Measurements from ENCODE around the gene APLF. TPM values are rescaled to one million over a fixed set of nuclear protein-coding genes. Genes with fewer than 3 reads are reported as not detected.

The APLF gene
- total RNA-seq, 1 experiment from 2014 or later, result 4.5 TPM

DNA sequence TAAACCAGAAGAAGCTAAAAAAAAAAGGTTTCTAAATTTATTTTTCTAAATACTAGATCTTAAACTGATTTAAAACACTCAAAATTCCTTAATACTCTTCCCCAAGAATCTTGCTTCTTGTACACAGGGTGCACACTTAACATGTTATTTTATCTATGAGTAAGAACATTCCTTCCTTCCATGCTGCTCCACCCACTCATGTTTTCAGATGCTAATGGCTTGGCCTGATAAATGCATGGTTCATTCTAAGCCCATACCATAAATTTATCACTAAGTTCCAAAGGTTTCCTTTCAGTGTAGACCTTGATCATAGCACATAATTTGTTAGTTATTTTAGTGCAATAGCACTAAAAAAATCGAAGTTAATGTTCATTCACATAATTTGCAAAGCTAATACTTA, 8.4 kb upstream of the APLF start:
- intact Hi-C loops (cut with micrococcal nuclease; ENCODE audit: unreplicated experiment), result no loop called here

DNA sequence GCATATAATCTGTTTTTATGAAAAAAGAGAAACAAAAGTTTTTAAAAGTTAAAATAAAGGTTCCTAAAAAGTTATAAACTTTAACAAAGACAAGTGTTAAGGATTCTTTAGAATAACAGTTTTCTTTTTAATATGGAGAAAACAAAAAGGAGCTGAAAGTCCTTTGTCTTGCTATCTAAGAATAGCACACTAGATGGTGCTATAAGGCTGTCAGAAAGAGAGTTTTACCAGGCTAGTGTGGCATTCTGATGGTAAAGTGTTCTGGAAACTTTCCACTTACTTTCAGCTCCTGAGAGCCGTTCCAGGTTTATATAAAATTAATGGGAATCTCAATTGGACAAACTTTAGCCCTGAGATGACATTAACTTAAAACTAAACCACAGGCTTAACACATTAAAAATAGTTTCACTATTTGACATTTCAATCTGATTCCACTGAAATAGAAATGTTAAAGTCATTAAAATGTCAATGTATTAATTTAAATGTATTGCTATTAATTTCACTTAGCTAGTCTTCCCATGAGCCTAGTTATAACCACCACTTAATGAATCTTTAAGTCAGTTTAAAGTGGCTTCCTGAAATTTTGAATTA, 4.0 kb upstream of the APLF start:
- peaks cover under 1% of the 10 kb centered on the region for H3K4me1 Mint-ChIP-seq (ENCODE audit: low read depth, unreplicated experiment)
- CTCF ChIA-PET, result interaction anchor here (0.8 to 1.6 kb wide), 10 partner anchors 24 to 468 kb away, joined by 3 to 12 read pairs (median 5); no protein-coding TSS in a partner anchor
- H3K36me3 Mint-ChIP-seq (ENCODE audit: insufficient read depth, unreplicated experiment), result peaks cover 22% of the 10 kb centered on the region
- H3K27me3 Mint-ChIP-seq (ENCODE audit: unreplicated experiment), result no peaks in the 10 kb centered on the region
- H3K9me3 Mint-ChIP-seq (ENCODE audit: low read depth, unreplicated experiment), result no peaks in the 10 kb centered on the region
- intact Hi-C loops (cut with micrococcal nuclease; ENCODE audit: unreplicated experiment), result loop anchor here (1.0 to 10.0 kb wide), 3 partner anchors 252 to 1189 kb away; no protein-coding TSS in a partner anchor
- no TSS peak for BruUV-seq (replicated peaks)
- H3K27ac Mint-ChIP-seq (ENCODE audit: unreplicated experiment), result no peak overlapping the region
- no peak for DNase-seq
- no peak overlapping the region for H3K4me3 Mint-ChIP-seq (ENCODE audit: low read depth, unreplicated experiment)
- TF ChIP-seq, protein P1, sequence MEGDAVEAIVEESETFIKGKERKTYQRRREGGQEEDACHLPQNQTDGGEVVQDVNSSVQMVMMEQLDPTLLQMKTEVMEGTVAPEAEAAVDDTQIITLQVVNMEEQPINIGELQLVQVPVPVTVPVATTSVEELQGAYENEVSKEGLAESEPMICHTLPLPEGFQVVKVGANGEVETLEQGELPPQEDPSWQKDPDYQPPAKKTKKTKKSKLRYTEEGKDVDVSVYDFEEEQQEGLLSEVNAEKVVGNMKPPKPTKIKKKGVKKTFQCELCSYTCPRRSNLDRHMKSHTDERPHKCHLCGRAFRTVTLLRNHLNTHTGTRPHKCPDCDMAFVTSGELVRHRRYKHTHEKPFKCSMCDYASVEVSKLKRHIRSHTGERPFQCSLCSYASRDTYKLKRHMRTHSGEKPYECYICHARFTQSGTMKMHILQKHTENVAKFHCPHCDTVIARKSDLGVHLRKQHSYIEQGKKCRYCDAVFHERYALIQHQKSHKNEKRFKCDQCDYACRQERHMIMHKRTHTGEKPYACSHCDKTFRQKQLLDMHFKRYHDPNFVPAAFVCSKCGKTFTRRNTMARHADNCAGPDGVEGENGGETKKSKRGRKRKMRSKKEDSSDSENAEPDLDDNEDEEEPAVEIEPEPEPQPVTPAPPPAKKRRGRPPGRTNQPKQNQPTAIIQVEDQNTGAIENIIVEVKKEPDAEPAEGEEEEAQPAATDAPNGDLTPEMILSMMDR (IDR thresholded peaks at IDR 0.05; ENCODE audit: unreplicated experiment), result peak; percentile 38

More for the DNA sequence above, 8.4 kb upstream of the APLF start:
- Mint-ChIP-seq H3K4me1 (ENCODE audit: low read depth, unreplicated experiment) (no peaks in the 10 kb centered on the region), H3K27me3 (ENCODE audit: unreplicated experiment) (peaks cover 8% of the 10 kb centered on the region), H3K4me3 (ENCODE audit: low read depth, unreplicated experiment) (no peak overlapping the region), H3K9me3 (ENCODE audit: low read depth, unreplicated experiment) (no peaks in the 10 kb centered on the region), H3K36me3 (ENCODE audit: insufficient read depth, unreplicated experiment) (no peaks in the 10 kb centered on the region), H3K27ac (ENCODE audit: unreplicated experiment) (no peak overlapping the region)
- TF ChIP-seq, protein P1 (IDR thresholded peaks at IDR 0.05; ENCODE audit: unreplicated experiment), result no peak
- BruUV-seq (replicated peaks), result no TSS peak
- DNase-seq, result no peak
- CTCF ChIA-PET, result interaction anchor here (1.1 kb wide), 1 partner anchor 8 kb away, joined by 3 read pairs; the partner anchor contains the start of genes APLF and FBXO48

DNA sequence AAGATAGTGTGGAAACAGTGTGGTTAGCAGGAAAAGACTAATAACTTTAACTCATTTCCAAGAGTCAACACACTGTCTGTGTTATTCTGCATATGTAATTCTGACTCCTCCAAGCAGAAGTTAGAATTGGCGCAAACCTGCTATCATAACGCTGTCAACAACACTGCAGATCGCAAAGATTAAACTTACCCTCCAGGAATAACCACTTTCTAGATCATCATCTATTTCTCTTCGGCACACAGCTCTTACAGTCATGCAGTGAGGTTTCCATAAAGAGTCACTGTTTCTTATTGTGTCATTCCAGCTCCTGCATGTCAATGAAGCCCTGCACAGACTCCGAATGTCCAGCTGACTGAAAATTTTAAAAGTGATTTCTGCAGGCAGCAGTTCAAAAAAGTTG, 2.7 kb upstream of the APLF start:
- Mint-ChIP-seq H3K9me3 (ENCODE audit: low read depth, unreplicated experiment) (no peaks in the 10 kb centered on the region), H3K27me3 (ENCODE audit: unreplicated experiment) (no peaks in the 10 kb centered on the region), H3K4me3 (ENCODE audit: low read depth, unreplicated experiment) (no peak overlapping the region), H3K27ac (ENCODE audit: unreplicated experiment) (no peak overlapping the region), H3K4me1 (ENCODE audit: low read depth, unreplicated experiment) (peaks cover 14% of the 10 kb centered on the region), H3K36me3 (ENCODE audit: insufficient read depth, unreplicated experiment) (peaks cover 23% of the 10 kb centered on the region)
- CTCF ChIA-PET, result no interaction called here
- no TSS peak for BruUV-seq (replicated peaks)
- TF ChIP-seq, protein P1 (IDR thresholded peaks at IDR 0.05; ENCODE audit: unreplicated experiment), result no peak
- no peak for DNase-seq
- intact Hi-C loops (cut with micrococcal nuclease; ENCODE audit: unreplicated experiment), result loop anchor here (5.0 to 10.0 kb wide), 2 partner anchors 443 to 1190 kb away; no protein-coding TSS in a partner anchor

DNA sequence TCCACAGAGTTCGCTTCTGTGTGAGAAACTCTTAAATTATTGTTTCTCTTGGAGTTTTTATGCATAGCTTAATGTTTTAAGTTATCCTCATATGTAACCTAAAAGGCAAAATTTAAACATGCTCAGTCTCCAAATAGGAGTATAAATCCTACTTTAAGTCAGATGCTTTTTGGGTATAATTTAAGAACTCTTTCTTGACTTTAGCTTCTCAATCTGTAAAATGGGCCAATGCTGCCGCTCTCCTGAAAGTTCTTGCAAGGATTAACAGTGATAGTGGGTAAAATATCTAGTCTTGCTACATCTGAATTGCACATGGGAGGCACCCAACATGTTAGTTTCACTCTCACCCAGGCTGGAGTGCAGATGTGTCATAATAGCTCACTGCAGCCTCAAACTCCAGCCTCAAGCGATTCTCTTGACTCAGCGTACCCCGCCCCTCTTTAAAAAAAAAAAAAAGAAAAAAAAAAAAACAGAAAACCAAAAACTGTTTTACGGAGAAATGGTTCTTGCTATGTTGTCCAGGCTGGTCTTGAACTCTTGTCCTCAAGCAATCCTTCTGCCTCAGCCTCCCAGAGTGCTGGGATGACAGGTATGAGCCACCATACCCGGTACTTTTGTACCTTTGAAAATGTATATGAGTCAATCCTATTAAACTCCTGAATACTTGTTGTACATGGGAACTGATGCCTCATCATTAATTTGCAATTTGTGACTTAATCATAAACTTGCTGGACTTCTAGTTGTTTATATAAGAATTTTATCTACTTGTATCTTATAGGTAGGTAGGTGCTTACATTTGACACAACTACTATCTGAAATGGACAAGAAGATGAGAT, 2.1 kb upstream of the APLF start:
- peaks cover 23% of the 10 kb centered on the region for H3K36me3 Mint-ChIP-seq (ENCODE audit: insufficient read depth, unreplicated experiment)
- H3K4me1 Mint-ChIP-seq (ENCODE audit: low read depth, unreplicated experiment), result peaks cover 20% of the 10 kb centered on the region
- intact Hi-C loops (cut with micrococcal nuclease; ENCODE audit: unreplicated experiment), result loop anchor here (5.0 to 10.0 kb wide), 2 partner anchors 442 to 1190 kb away; no protein-coding TSS in a partner anchor
- BruUV-seq (replicated peaks), result no TSS peak
- H3K27me3 Mint-ChIP-seq (ENCODE audit: unreplicated experiment), result no peaks in the 10 kb centered on the region
- no peak overlapping the region for H3K27ac Mint-ChIP-seq (ENCODE audit: unreplicated experiment)
- H3K9me3 Mint-ChIP-seq (ENCODE audit: low read depth, unreplicated experiment), result no peaks in the 10 kb centered on the region
- CTCF ChIA-PET, result interaction anchor here (0.6 to 0.8 kb wide), 2 partner anchors 138 to 343 kb away, joined by 3 read pairs; no protein-coding TSS in a partner anchor
- no peak overlapping the region for H3K4me3 Mint-ChIP-seq (ENCODE audit: low read depth, unreplicated experiment)
- no peak for DNase-seq
- TF ChIP-seq, protein P1 (IDR thresholded peaks at IDR 0.05; ENCODE audit: unreplicated experiment), result no peak
